Cardiac septum (tissue), 1 donor: ENCODE results near the gene SYNPR. TPM values are rescaled to one million over a fixed set of nuclear protein-coding genes. Genes with fewer than 3 reads are reported as not detected.

Experiments
- DNase-seq: peaks from one replicate; pipeline ENCODE4 v3.0.0-alpha.2; 2020; ENCODE audit warnings: low spot score
- intact Hi-C: fragments of 100-400 bp; cut with DNase I; formaldehyde crosslinking; loops from one replicate; pipeline ENCODE4 v1.14.0; 2022
- total RNA-seq: library from RNA; stranded (reverse); fragmentation: NEBNext Ultra II Directional; extraction: Animal tissue kit (Norgen Biotek cat#: 25700); gene quantifications from one replicate; pipeline ENCODE4 v1.2.1, GENCODE V29; 2021
- donor health status: DM: no; HTN: no; CAD: no.

SYNPR gene
- total RNA-seq, 1 donor from 2014 or later = 0.46 TPM

GRCh38 chr3:63654211-63654610 is 376.1 kb downstream of the SYNPR start:
- intact Hi-C loops = no loop called here
- DNase-seq = no peak

- intact Hi-C loops = no loop called here
- no peak for DNase-seq
Measured at GRCh38 chr3:63654931-63655330, 376.8 kb downstream of the SYNPR start.

GRCh38 chr3:63655519-63655918 is 377.4 kb downstream of the SYNPR start:
- intact Hi-C loops = no loop called here
- no peak for DNase-seq

DNA sequence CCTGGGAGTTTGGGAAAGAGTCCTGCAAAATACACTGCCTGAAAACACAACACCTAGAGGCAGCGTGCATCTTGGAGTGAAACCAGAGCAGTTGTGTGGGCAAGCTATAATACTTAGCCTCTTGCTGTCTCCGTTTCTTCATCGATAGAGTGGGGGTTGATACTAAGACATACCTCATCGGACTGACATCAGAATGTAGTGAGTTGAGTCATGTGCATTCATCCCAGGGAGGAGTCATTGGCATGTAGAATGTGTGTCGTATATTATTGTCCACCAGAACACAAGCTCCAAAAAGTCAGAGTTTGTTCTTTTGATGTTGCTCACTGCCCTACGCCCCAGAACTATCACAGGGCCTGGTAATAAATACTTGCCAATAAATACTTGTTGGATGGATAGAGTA is 378.7 kb downstream of the SYNPR start:
- intact Hi-C loops = no loop called here
- DNase-seq = no peak

DNA sequence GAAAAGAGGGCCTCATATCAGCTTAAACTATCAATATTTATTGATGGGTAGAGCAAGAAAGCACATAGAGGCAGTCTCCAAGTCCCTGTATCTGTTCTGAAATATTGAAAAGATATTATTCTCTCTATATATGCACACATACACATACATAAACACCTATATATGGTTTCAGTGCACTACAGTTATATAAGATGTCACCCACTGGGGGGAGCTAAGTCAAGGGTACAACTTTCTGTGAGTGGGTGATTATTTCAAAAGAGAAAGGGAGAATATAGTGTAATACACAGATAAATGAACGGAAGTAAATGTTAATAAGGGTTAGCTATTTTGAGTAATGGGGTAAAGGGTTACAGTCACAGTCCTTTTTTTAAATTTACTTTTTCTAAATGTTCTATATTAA is 383.1 kb downstream of the SYNPR start:
- intact Hi-C loops = no loop called here
- DNase-seq = no peak

DNA sequence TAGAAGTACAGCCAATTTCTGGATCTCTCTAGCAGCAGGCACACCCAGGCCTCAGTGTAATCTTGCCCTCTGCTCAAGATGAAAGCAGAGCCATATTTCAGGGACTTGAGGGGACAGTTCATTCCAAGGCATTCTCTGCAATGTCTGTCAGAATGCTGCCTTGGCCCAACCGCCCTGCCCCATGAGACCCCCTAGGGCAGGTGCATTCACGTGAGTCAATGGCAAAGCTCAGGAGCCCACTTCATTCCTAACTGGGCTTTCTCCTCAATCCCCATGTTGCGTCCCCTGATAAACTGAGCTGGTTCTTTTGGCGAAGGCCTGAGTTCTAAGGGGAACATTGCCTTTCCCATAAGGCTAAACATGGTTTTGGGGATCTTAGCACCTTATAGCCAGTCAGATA is 383.9 kb downstream of the SYNPR start:
- DNase-seq = no peak
- intact Hi-C loops = no loop called here

DNA sequence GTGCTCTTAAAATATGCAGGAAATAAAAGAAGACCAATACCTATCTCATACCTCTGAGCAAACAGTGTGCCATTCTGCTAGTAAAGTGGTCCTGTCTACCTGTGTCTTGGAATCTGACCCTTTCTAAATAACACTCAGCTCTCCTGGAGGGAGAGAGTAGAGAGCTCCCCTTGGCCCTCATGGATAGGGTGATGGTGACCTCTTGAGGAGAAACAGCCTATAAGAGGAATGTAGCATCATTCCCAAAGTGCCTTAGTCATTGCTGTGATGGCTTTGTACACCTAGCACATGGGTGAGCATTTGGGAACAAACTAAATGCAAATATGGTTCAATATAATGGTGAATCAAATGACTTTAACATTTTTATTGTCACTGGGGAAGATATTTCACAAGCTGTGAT is 384.4 kb downstream of the SYNPR start:
- intact Hi-C loops = no loop called here
- DNase-seq = no peak
